NT2/D1 (cell line): ENCODE results near the gene ZFR2.

ENCODE experiments used
- SUZ12 ChIP-seq: IDR thresholded peaks from 2 replicates; pipeline ENCODE4 v1.6.1; 2011; ENCODE audit not compliant: insufficient read length, insufficient read depth; ENCODE audit errors: extremely low read depth
- YY1 ChIP-seq: IDR thresholded peaks from 2 replicates; pipeline ENCODE4 v1.6.1; 2011; ENCODE audit not compliant: insufficient read length, insufficient read depth

GRCh38 chr19:3832001-3832400 lies 36.8 kb downstream of the ZFR2 start:
- TF ChIP-seq YY1: no peak
- TF ChIP-seq SUZ12: no peak
